ENCODE measurements around the gene SLC16A8.

The SLC16A8 gene

GRCh38 chr22:38131399-38131798, 47.4 kb upstream of the SLC16A8 start:
- Histone ChIP-seq H3K27me3 (ENCODE audit: insufficient read depth, low read depth) (no peaks in the 10 kb centered on the region), H3K4me1 (ENCODE audit: low read depth, poor library complexity, severe bottlenecking) (peaks cover 8% of the 10 kb centered on the region), H3K79me2 (ENCODE audit: insufficient read depth, low read depth) (no peaks in the 10 kb centered on the region), H3K36me3 (ENCODE audit: insufficient read depth) (no peaks in the 10 kb centered on the region), H3K4me2 (no peak overlapping the region), H3K4me3 (IDR thresholded peaks at IDR 0.05; ENCODE audit: insufficient read depth, low read depth, low read length) (no peak overlapping the region), H3K9ac (no peak overlapping the region), H3K27ac (no peak overlapping the region), H2AFZ (ENCODE audit: low read depth) (no peak overlapping the region), H4K20me1 (ENCODE audit: insufficient read depth) (no peaks in the 10 kb centered on the region)
- no peak for TF ChIP-seq CTCF (conservative IDR thresholded peaks at IDR 0.05; ENCODE audit: low read depth, low read length)

GRCh38 chr22:38129856-38130255, 45.9 kb upstream of the SLC16A8 start:
- Histone ChIP-seq H2AFZ (ENCODE audit: low read depth) (no peak overlapping the region), H3K27ac (no peak overlapping the region), H3K79me2 (ENCODE audit: insufficient read depth, low read depth) (no peaks in the 10 kb centered on the region), H3K4me3 (IDR thresholded peaks at IDR 0.05; ENCODE audit: insufficient read depth, low read depth, low read length) (no peak overlapping the region), H3K27me3 (ENCODE audit: insufficient read depth, low read depth) (no peaks in the 10 kb centered on the region), H3K4me1 (ENCODE audit: low read depth, poor library complexity, severe bottlenecking) (peaks cover 8% of the 10 kb centered on the region), H3K36me3 (ENCODE audit: insufficient read depth) (no peaks in the 10 kb centered on the region), H4K20me1 (ENCODE audit: insufficient read depth) (no peaks in the 10 kb centered on the region), H3K4me2 (no peak overlapping the region), H3K9ac (no peak overlapping the region)
- TF ChIP-seq CTCF (conservative IDR thresholded peaks at IDR 0.05; ENCODE audit: low read depth, low read length) = no peak

GRCh38 chr22:38129021-38129420, 45.0 kb upstream of the SLC16A8 start:
- TF ChIP-seq CTCF (conservative IDR thresholded peaks at IDR 0.05; ENCODE audit: low read depth, low read length) = no peak
- Histone ChIP-seq H3K79me2 (ENCODE audit: insufficient read depth, low read depth) (no peaks in the 10 kb centered on the region), H3K27ac (no peak overlapping the region), H4K20me1 (ENCODE audit: insufficient read depth) (no peaks in the 10 kb centered on the region), H2AFZ (ENCODE audit: low read depth) (no peak overlapping the region), H3K4me2 (no peak overlapping the region), H3K27me3 (ENCODE audit: insufficient read depth, low read depth) (no peaks in the 10 kb centered on the region), H3K4me3 (IDR thresholded peaks at IDR 0.05; ENCODE audit: insufficient read depth, low read depth, low read length) (no peak overlapping the region), H3K9ac (no peak overlapping the region), H3K36me3 (ENCODE audit: insufficient read depth) (no peaks in the 10 kb centered on the region), H3K4me1 (ENCODE audit: low read depth, poor library complexity, severe bottlenecking) (peaks cover 8% of the 10 kb centered on the region)

GRCh38 chr22:38127869-38128268, 43.9 kb upstream of the SLC16A8 start:
- Histone ChIP-seq H3K4me3 (IDR thresholded peaks at IDR 0.05; ENCODE audit: insufficient read depth, low read depth, low read length) (no peak overlapping the region), H2AFZ (ENCODE audit: low read depth) (no peak overlapping the region), H4K20me1 (ENCODE audit: insufficient read depth) (no peaks in the 10 kb centered on the region), H3K79me2 (ENCODE audit: insufficient read depth, low read depth) (no peaks in the 10 kb centered on the region), H3K27me3 (ENCODE audit: insufficient read depth, low read depth) (no peaks in the 10 kb centered on the region), H3K36me3 (ENCODE audit: insufficient read depth) (no peaks in the 10 kb centered on the region), H3K9ac (no peak overlapping the region), H3K4me1 (ENCODE audit: low read depth, poor library complexity, severe bottlenecking) (peaks cover 12% of the 10 kb centered on the region), H3K27ac (no peak overlapping the region), H3K4me2 (no peak overlapping the region)
- TF ChIP-seq CTCF (conservative IDR thresholded peaks at IDR 0.05; ENCODE audit: low read depth, low read length) = no peak
